ENCODE measurements around the gene IGFBP1.
A peak's percentile ranks its signal among the peaks of the same experiment; 100 is the strongest.
"Not testable (repeated sequence)": the region's sequence is repeated elsewhere in the genome, so short reads cannot be mapped to it uniquely, and the experiment has no call there.

The IGFBP1 gene

DNA sequence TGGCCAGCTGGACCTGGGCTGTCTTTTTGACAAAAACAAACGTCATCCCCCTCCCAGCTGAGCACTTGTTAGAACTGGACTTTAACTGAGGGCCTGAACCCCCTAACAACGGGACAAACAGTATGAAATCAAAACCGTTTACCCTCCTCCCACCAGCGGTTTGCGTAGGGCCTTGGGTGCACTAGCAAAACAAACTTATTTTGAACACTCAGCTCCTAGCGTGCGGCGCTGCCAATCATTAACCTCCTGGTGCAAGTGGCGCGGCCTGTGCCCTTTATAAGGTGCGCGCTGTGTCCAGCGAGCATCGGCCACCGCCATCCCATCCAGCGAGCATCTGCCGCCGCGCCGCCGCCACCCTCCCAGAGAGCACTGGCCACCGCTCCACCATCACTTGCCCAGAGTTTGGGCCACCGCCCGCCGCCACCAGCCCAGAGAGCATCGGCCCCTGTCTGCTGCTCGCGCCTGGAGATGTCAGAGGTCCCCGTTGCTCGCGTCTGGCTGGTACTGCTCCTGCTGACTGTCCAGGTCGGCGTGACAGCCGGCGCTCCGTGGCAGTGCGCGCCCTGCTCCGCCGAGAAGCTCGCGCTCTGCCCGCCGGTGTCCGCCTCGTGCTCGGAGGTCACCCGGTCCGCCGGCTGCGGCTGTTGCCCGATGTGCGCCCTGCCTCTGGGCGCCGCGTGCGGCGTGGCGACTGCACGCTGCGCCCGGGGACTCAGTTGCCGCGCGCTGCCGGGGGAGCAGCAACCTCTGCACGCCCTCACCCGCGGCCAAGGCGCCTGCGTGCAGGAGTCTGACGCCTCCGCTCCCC, at the start of gene IGFBP1:
TSS of gene IGFBP1 (plus strand) at position 304 of the 808 bp plus-strand sequence. CDS start at position 469, 165 bp downstream.
- Histone ChIP-seq H3K4me3 (ENCODE audit: low read depth, low read length) (peak within 1 kb of the TSS; percentile 60), H3K9ac (ENCODE audit: low read depth, low read length) (no peak within 1 kb of the TSS), H3K9me3 (ENCODE audit: control insufficient read depth, insufficient read depth, low read length) (no peaks in the 10 kb centered on the region), H3K36me3 (ENCODE audit: control insufficient read depth, insufficient read depth, low read length) (no peaks in the 10 kb centered on the region), H3K27me3 (ENCODE audit: control insufficient read depth, insufficient read depth, low read length) (peaks cover 59% of the 10 kb centered on the region), H3K4me1 (ENCODE audit: control insufficient read depth, insufficient read depth, low read length) (peaks cover 2% of the 10 kb centered on the region)

GRCh38 chr7:45838852-45839251, 49.4 kb upstream of the IGFBP1 start:
- H3K9me3 ChIP-seq (ENCODE audit: control insufficient read depth, insufficient read depth, low read length); H3K27me3 ChIP-seq (ENCODE audit: control insufficient read depth, insufficient read depth, low read length); H3K4me1 ChIP-seq (ENCODE audit: control insufficient read depth, insufficient read depth, low read length); H3K4me3 ChIP-seq (ENCODE audit: low read depth, low read length); H3K36me3 ChIP-seq (ENCODE audit: control insufficient read depth, insufficient read depth, low read length); H3K9ac ChIP-seq (ENCODE audit: low read depth, low read length): not testable (repeated sequence)

DNA sequence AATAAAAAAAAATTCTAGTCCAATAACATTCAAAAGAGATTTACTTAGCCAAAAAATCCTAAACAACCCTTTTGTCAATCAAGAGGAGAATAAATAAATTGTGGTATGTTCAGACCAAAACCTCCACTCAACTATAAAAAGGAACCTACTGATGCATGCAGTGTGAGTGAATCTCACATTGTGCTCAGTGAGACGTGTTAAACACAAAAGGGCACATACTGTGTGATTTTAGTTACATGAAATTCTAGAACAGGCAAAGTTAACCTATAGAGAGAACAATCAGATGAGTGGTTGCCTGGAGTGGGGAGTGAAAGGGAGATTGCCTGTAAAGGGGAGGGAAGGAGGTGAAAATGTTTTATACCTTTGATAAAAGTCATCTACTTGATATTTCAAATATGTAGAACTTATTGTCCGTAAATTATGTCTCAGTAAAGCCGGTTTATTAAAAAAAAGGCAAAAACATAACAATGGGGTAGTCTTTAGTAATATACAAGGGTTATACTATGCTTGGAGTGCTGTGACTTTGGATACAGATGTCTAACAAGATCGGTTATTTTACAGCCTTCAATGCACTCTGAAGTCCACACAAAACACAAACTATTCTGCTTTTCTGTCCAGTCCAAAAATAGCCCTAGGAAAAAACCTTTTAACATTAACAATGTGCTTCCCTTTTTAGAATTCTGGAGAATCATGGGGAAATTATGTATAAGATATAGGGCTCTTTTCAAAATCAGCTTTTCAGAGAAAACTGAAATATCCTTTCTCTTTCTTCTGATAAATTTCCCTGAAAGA, 46.2 kb upstream of the IGFBP1 start:
- not testable (repeated sequence) for H3K36me3 ChIP-seq (ENCODE audit: control insufficient read depth, insufficient read depth, low read length); H3K4me1 ChIP-seq (ENCODE audit: control insufficient read depth, insufficient read depth, low read length); H3K9ac ChIP-seq (ENCODE audit: low read depth, low read length); H3K27me3 ChIP-seq (ENCODE audit: control insufficient read depth, insufficient read depth, low read length); H3K9me3 ChIP-seq (ENCODE audit: control insufficient read depth, insufficient read depth, low read length); H3K4me3 ChIP-seq (ENCODE audit: low read depth, low read length)

DNA sequence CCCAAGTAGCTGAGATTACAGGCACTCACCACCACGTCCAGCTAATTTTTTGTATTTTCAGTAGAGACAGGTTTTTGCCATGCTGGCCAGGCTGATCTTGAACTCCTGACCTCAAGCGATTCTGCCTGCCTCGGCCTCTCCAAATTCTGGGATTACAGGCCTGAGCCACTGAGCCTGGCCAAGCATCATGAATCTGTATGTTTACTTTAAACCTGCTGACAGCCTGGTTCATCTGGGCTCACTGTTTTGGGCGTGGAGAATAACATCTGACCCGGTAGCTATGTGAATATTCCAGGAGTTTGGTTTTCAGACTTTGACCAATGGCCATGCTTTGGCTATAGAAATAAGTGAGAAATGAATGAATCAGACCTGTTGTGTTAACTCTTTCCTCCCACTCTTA, 41.8 kb upstream of the IGFBP1 start:
- not testable (repeated sequence) for H3K9ac ChIP-seq (ENCODE audit: low read depth, low read length); H3K4me3 ChIP-seq (ENCODE audit: low read depth, low read length); H3K36me3 ChIP-seq (ENCODE audit: control insufficient read depth, insufficient read depth, low read length); H3K4me1 ChIP-seq (ENCODE audit: control insufficient read depth, insufficient read depth, low read length); H3K9me3 ChIP-seq (ENCODE audit: control insufficient read depth, insufficient read depth, low read length); H3K27me3 ChIP-seq (ENCODE audit: control insufficient read depth, insufficient read depth, low read length)

DNA sequence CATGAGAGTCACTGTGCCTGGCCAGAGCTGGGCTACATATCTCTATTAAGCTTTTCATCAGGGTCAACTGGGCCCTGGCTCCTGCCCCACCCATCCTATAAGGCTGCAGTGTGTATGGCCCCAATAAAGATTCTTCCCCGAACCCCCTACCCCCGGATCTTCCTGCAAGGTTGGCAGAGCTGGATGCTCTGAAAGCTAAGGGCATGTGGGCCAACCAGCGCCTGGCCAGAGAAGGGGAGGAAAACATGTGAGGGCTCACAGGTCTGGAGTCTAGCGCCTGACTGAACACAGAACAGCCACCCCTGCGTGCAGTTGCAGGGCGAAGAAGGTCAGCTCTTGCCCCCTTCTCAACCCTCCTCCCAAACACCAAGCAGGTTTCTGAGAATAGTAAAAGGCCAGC, 39.6 kb upstream of the IGFBP1 start:
- not testable (repeated sequence) for H3K9ac ChIP-seq (ENCODE audit: low read depth, low read length)

GRCh38 chr7:45852984-45853383, 35.3 kb upstream of the IGFBP1 start:
- not testable (repeated sequence) for H3K27me3 ChIP-seq (ENCODE audit: control insufficient read depth, insufficient read depth, low read length); H3K36me3 ChIP-seq (ENCODE audit: control insufficient read depth, insufficient read depth, low read length); H3K9me3 ChIP-seq (ENCODE audit: control insufficient read depth, insufficient read depth, low read length); H3K4me1 ChIP-seq (ENCODE audit: control insufficient read depth, insufficient read depth, low read length); H3K9ac ChIP-seq (ENCODE audit: low read depth, low read length); H3K4me3 ChIP-seq (ENCODE audit: low read depth, low read length)

More for the DNA sequence above, 39.6 kb upstream of the IGFBP1 start:
- not testable (repeated sequence) for H3K4me1 ChIP-seq (ENCODE audit: control insufficient read depth, insufficient read depth, low read length); H3K27me3 ChIP-seq (ENCODE audit: control insufficient read depth, insufficient read depth, low read length); H3K9me3 ChIP-seq (ENCODE audit: control insufficient read depth, insufficient read depth, low read length); H3K4me3 ChIP-seq (ENCODE audit: low read depth, low read length); H3K36me3 ChIP-seq (ENCODE audit: control insufficient read depth, insufficient read depth, low read length)

DNA sequence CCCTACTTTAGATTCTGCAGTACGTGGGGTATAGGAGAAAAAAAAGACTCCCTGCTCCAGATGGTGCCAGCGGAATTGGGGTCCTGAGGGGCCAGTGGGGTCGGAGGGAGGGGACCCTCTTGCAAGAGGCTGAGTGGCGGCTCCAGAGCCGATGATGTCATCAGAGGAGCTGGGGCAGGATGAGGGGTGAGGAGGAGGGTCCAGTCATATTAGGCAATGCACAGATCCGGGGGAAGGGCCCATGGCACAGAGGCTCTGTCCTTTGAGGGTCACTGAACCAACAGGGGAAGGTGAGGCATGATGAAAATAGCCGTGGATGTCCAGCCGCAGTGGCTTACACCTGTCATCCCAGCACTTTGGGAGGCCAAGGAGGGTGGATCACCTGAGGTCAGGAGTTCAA, 34.8 kb upstream of the IGFBP1 start:
- not testable (repeated sequence) for H3K4me3 ChIP-seq (ENCODE audit: low read depth, low read length); H3K4me1 ChIP-seq (ENCODE audit: control insufficient read depth, insufficient read depth, low read length); H3K9ac ChIP-seq (ENCODE audit: low read depth, low read length); H3K9me3 ChIP-seq (ENCODE audit: control insufficient read depth, insufficient read depth, low read length); H3K27me3 ChIP-seq (ENCODE audit: control insufficient read depth, insufficient read depth, low read length); H3K36me3 ChIP-seq (ENCODE audit: control insufficient read depth, insufficient read depth, low read length)

GRCh38 chr7:45855680-45856079, 32.6 kb upstream of the IGFBP1 start:
- not testable (repeated sequence) for H3K36me3 ChIP-seq (ENCODE audit: control insufficient read depth, insufficient read depth, low read length); H3K4me3 ChIP-seq (ENCODE audit: low read depth, low read length); H3K27me3 ChIP-seq (ENCODE audit: control insufficient read depth, insufficient read depth, low read length); H3K9me3 ChIP-seq (ENCODE audit: control insufficient read depth, insufficient read depth, low read length); H3K9ac ChIP-seq (ENCODE audit: low read depth, low read length); H3K4me1 ChIP-seq (ENCODE audit: control insufficient read depth, insufficient read depth, low read length)

- not testable (repeated sequence) for H3K9ac ChIP-seq (ENCODE audit: low read depth, low read length); H3K4me3 ChIP-seq (ENCODE audit: low read depth, low read length); H3K36me3 ChIP-seq (ENCODE audit: control insufficient read depth, insufficient read depth, low read length); H3K9me3 ChIP-seq (ENCODE audit: control insufficient read depth, insufficient read depth, low read length); H3K4me1 ChIP-seq (ENCODE audit: control insufficient read depth, insufficient read depth, low read length); H3K27me3 ChIP-seq (ENCODE audit: control insufficient read depth, insufficient read depth, low read length)
Observed at GRCh38 chr7:45856888-45857287, 31.4 kb upstream of the IGFBP1 start.

DNA sequence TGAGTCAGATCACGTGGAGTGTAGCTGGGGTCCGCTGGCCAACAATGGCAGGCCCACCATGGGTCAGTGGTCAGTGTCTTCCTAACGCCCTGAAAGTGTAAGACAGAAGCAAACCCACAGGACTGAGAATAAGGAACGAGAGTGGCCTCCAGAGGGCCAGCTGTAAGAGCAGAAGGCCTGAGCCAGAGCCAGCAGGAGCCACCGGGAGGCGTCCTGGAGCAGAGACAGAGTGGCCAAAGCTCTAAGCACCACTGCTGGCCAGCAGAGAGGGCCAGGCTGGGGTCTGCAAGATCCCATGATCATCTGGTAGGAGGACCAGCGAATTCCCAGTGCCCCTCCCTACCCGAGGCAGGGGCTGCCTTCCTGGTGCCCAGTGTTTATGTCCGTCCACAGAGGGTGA, 24.6 kb upstream of the IGFBP1 start:
- Histone ChIP-seq H3K36me3 (ENCODE audit: control insufficient read depth, insufficient read depth, low read length) (no peaks in the 10 kb centered on the region), H3K27me3 (ENCODE audit: control insufficient read depth, insufficient read depth, low read length) (no peaks in the 10 kb centered on the region), H3K9me3 (ENCODE audit: control insufficient read depth, insufficient read depth, low read length) (no peaks in the 10 kb centered on the region), H3K4me3 (ENCODE audit: low read depth, low read length) (no peak overlapping the region), H3K9ac (ENCODE audit: low read depth, low read length) (no peak overlapping the region), H3K4me1 (ENCODE audit: control insufficient read depth, insufficient read depth, low read length) (no peaks in the 10 kb centered on the region)

- H3K36me3 ChIP-seq (ENCODE audit: control insufficient read depth, insufficient read depth, low read length), result no peaks in the 10 kb centered on the region
- no peak overlapping the region for H3K4me3 ChIP-seq (ENCODE audit: low read depth, low read length)
- H3K4me1 ChIP-seq (ENCODE audit: control insufficient read depth, insufficient read depth, low read length), result no peaks in the 10 kb centered on the region
- no peak overlapping the region for H3K9ac ChIP-seq (ENCODE audit: low read depth, low read length)
- H3K9me3 ChIP-seq (ENCODE audit: control insufficient read depth, insufficient read depth, low read length), result no peaks in the 10 kb centered on the region
- no peaks in the 10 kb centered on the region for H3K27me3 ChIP-seq (ENCODE audit: control insufficient read depth, insufficient read depth, low read length)
Observed at GRCh38 chr7:45865594-45866410, 22.5 kb upstream of the IGFBP1 start.
